HG03457 (cell line): ENCODE data around the gene PXMP2.

Source experiments
- ATAC-seq: cut with Tn5 transposase; IDR thresholded peaks from one replicate; pipeline ENCODE4 v1.9.1; 2021; ENCODE audit warnings: moderate number of reproducible peaks; ENCODE audit not compliant: unreplicated experiment

The PXMP2 gene

GRCh38 chr12:132659146-132659545 is 28.2 kb upstream of the PXMP2 start:
- ATAC-seq, result no peak

- no peak for ATAC-seq
Observed at GRCh38 chr12:132660052-132660451, 27.3 kb upstream of the PXMP2 start.

DNA sequence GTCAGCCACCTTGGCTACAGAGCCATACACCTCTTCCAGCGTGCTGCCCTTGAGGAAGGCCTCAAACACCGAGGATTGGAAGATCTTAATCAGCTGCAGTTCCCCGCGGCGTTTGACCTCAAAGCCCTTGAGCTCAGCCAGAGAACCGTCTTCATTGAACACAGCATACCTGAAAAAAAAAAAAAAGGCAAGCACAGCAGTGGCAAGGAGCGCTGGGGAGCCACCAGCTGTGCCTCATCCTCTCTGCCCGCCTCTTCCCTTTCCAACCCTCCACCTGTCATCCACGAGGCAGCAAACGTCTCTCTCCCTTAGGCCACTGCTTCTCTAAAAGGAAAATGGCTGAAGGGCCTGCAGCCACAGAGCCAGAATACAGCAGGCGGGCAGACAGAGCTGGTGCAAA is 26.4 kb upstream of the PXMP2 start:
- no peak for ATAC-seq

GRCh38 chr12:132661972-132662371 is 25.4 kb upstream of the PXMP2 start:
- no peak for ATAC-seq

- no peak for ATAC-seq
Observed at GRCh38 chr12:132662901-132663755, 24.3 kb upstream of the PXMP2 start.

- no peak for ATAC-seq
Observed at GRCh38 chr12:132664206-132665148, 22.9 kb upstream of the PXMP2 start.

- no peak for ATAC-seq
Observed at GRCh38 chr12:132665149-132665491, 22.3 kb upstream of the PXMP2 start.

DNA sequence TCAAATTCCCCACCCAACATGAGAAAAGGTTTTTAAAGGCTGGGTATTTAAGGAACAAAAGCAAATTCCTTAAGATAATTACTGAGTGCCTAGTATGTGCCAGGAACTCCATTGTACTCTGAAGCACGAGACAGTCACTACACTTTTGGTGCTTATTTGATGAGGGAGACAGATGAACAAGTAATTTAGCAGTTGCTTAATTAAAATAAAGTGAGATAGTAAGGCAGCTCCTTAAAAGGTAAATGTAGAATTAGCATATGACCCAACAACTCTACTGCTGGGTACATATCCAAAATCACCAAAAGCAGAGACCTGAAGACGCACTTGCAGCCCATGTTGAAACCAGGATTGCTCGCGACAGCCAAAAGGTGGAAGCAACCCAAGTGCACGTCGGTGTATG is 21.6 kb upstream of the PXMP2 start:
- no peak for ATAC-seq

- ATAC-seq, result no peak
Observed at GRCh38 chr12:132668191-132669088, 18.9 kb upstream of the PXMP2 start.

GRCh38 chr12:132669166-132669879 is 18.1 kb upstream of the PXMP2 start:
- ATAC-seq, result no peak

GRCh38 chr12:132672116-132672515 is 15.3 kb upstream of the PXMP2 start:
- ATAC-seq, result no peak

- no peak for ATAC-seq
Observed at GRCh38 chr12:132672678-132673077, 14.7 kb upstream of the PXMP2 start.

- ATAC-seq, result no peak
Observed at GRCh38 chr12:132673288-132674179, 13.9 kb upstream of the PXMP2 start.

DNA sequence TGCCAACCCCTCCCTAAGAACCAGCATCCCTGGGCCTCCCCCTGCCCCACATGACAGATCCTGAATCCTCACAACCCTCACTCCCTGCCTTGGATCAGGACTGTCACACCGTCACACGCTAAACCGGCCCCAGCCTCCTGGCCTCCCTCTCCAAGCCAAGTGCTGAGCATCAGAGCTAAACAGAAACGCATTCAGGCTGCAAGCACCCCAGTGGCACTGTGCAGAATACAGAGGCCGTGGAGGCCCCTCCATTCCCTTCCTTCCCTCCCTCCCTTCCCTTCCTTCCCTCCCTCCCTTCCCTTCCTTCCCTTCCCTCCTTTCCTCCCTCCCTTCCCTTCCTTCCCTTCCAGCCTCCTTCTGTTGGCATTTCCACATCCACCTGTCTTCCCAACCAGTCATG is 12.8 kb upstream of the PXMP2 start:
- no peak for ATAC-seq

DNA sequence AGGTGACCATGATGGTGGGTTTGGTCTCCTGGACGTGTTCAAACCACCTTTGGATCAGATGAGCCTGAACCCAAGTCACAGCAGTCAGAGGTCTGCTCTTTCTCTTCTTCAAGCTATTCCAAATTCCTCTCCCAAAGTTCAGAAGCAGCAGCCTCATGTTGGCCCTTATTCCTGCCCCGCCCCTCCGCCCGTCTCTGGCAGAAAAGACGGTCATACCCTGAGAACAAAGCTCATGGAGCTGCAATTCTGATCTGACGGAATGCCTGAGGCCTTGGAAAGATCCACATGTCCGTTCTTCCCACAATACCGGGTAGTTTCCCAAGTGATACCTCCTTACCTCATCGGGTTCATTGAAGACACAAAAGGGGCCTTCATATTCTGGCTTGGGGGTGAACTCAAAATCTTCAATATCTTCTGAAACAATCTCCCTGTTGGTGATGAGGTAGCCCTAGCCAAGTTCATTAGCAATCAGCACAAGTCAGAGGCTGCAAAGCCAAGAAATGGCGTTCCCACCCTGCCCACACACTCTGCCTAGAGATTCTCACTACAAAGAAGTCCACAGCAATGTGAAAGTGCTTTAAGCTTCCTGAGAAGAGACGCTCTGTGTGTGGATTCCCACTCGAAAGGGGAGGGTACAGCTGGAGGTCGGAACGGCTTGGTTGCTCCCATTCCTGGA is 11.5 kb upstream of the PXMP2 start:
- ATAC-seq, result no peak

GRCh38 chr12:132677492-132677891 is 9.9 kb upstream of the PXMP2 start:
- ATAC-seq, result no peak

DNA sequence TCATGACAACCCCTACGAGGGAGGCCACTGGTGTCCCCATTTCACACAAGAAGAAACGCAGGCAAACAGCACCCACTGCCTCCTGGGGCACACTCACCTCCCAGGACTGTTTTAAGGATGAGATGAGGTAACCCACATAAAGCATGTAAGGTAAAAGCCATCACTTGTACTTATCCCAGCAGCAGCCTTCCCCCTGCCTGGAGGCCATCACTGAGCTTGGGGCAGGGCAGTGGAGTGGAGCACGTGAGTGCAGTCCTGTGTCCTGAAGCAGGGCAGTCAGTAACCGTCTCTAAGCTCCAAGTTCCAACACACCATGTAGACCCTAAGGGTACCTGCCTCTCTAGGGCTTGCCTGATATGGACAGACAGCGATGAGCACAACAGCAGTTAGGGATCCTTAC is 2.0 kb upstream of the PXMP2 start:
- ATAC-seq, result no peak

GRCh38 chr12:132686825-132687210 is 569 bp upstream of the PXMP2 start:
- ATAC-seq, result peak; percentile 21

- no peak for ATAC-seq
Observed at GRCh38 chr12:132689227-132689626, 1.8 kb downstream of the PXMP2 start.
